ENCODE measurements around the gene GTF3A.
A peak's percentile ranks its signal among the peaks of the same experiment; 100 is the strongest.

The GTF3A gene

DNA sequence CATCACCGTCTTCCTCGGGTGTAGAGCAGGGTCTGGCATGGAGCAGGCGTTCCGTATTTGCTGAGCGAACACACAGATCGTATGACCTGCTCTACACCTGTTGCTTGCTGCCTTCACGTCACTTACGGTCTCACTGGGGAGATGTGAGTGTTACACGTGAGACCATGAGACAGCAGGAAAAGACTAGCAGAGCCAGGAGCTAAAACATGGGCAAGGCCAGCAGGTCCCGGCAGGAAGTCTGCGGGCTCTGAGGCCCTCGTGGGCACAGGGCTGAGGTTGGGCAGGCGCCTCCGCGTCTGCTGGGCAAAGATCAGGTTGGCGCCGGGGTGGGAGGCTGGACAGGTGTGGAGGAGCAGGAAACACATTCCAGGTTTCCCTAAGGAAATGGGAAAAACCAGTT lies 19.7 kb upstream of the GTF3A start:
- in situ Hi-C loops (cut with HindIII; ENCODE audit: low sequenced_read_pairs), result no loop called here
- no peak overlapping the region for H3K4me3 ChIP-seq (ENCODE audit: low read depth, low read length)
- TF ChIP-seq, protein P1, sequence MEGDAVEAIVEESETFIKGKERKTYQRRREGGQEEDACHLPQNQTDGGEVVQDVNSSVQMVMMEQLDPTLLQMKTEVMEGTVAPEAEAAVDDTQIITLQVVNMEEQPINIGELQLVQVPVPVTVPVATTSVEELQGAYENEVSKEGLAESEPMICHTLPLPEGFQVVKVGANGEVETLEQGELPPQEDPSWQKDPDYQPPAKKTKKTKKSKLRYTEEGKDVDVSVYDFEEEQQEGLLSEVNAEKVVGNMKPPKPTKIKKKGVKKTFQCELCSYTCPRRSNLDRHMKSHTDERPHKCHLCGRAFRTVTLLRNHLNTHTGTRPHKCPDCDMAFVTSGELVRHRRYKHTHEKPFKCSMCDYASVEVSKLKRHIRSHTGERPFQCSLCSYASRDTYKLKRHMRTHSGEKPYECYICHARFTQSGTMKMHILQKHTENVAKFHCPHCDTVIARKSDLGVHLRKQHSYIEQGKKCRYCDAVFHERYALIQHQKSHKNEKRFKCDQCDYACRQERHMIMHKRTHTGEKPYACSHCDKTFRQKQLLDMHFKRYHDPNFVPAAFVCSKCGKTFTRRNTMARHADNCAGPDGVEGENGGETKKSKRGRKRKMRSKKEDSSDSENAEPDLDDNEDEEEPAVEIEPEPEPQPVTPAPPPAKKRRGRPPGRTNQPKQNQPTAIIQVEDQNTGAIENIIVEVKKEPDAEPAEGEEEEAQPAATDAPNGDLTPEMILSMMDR (IDR thresholded peaks at IDR 0.05; ENCODE audit: low read depth, low read length), result no peak
- no peak for DNase-seq (ENCODE audit: low read depth, low spot score)

DNA sequence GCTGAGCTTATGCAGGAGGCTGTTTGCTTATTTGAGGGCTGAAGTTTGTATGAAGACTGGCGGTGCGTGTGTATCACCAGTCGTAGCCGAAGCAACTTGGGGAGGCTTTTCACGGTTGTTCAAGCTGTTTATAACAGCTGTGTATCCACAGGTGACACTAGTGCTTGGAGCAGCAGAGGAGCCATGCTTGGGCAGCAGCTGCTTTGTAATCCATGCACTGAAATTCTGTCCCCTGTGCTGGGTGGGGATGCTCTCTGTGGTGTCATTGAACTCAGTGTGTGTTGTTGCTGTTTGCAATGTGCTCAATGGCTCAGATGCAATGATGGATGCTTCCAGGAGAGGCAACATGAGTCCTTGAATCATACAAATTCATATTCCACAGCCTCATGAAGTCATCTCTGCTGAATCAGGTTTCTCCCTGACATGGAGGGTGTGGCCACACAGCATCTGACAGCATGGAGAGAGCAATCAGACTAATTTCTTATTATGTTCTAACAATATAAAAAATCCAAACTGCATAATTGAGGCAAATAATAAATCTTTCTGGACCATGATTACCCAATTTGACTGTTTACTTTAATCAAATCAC lies 18.8 kb upstream of the GTF3A start:
- in situ Hi-C loops (cut with HindIII; ENCODE audit: low sequenced_read_pairs), result no loop called here
- H3K4me3 ChIP-seq (ENCODE audit: low read depth, low read length), result no peak overlapping the region
- no peak for DNase-seq (ENCODE audit: low read depth, low spot score)
- TF ChIP-seq, protein P1 (IDR thresholded peaks at IDR 0.05; ENCODE audit: low read depth, low read length), result no peak

DNA sequence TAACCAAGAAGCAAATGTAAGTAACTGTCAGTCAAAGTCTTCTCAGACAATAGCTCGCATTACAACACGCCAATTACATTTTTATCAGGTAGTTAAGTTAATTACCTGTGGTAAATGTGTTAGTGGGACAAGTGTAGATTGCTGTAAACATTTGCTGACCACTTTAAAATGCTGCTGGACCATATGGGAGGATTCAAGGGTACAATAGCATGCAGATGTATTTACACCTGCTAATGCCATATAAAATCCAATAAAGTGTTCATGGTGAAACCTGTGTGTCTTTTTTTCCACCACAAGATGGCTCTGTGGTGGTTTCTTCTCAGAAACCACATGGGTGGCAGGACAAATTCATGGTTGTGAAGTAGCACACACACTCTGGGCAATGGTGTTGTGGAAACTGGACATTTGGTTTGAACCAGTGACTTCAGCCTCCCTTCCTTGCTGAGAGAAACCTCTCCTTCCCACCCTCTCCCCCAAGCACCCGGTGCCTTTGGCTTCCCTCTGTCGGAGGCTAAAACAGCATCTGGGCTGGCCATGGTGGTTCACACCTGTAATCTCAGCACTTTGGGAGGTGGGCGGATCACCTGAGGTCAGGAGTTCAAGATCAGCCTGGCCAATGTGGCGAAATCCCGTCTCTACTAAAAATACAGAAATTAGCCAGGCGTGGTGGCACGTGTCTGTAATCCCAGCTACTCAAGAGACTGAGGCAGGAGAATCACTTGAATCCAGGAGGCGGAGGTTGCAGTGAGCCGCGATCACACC lies 18.1 kb upstream of the GTF3A start:
- TF ChIP-seq, protein P1 (IDR thresholded peaks at IDR 0.05; ENCODE audit: low read depth, low read length), result peak; percentile 61
- in situ Hi-C loops (cut with HindIII; ENCODE audit: low sequenced_read_pairs), result no loop called here
- peak; percentile 45 for DNase-seq (ENCODE audit: low read depth, low spot score)
- no peak overlapping the region for H3K4me3 ChIP-seq (ENCODE audit: low read depth, low read length)

DNA sequence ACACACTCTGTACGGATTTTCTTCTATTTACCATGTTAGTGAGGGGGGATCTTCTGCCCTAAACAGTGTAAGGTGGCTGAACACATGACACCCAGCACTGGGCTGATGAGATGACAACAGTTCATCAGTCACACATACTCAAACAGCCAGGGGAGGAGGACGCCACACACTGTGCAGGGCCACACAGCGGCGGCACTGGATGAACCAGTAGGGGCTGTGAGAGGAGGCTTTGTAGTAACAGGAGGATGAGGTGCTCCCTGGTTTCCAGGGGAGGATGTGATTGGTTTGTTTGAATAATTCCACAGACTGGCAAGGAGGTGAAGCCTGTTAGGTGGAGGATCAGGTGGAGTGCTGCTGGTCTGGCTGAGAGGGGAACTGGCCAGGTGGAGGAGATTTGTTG lies 16.3 kb upstream of the GTF3A start:
- H3K4me3 ChIP-seq (ENCODE audit: low read depth, low read length), result no peak overlapping the region
- in situ Hi-C loops (cut with HindIII; ENCODE audit: low sequenced_read_pairs), result no loop called here
- DNase-seq (ENCODE audit: low read depth, low spot score), result no peak
- TF ChIP-seq, protein P1 (IDR thresholded peaks at IDR 0.05; ENCODE audit: low read depth, low read length), result no peak

DNA sequence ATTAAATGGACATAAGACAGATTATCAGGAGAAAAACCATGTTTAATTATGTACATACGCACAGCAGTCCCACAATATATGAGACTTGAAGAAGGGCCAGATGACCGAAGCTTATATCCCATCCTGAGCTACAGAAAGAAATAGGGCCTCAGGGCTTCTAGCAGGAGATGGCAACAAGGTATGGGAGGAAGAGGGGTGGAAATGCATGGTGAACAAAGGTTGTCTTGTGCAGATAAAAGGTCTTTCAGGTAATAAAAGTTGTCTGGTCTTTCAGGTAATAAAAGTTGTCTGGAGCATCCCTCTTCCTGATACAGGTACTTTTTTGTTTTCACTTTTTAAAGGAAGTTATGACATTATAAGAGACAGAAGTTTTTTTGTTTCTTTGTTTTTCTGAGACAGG lies 15.4 kb upstream of the GTF3A start:
- DNase-seq (ENCODE audit: low read depth, low spot score), result no peak
- no peak overlapping the region for H3K4me3 ChIP-seq (ENCODE audit: low read depth, low read length)
- TF ChIP-seq, protein P1 (IDR thresholded peaks at IDR 0.05; ENCODE audit: low read depth, low read length), result no peak
- in situ Hi-C loops (cut with HindIII; ENCODE audit: low sequenced_read_pairs), result no loop called here

DNA sequence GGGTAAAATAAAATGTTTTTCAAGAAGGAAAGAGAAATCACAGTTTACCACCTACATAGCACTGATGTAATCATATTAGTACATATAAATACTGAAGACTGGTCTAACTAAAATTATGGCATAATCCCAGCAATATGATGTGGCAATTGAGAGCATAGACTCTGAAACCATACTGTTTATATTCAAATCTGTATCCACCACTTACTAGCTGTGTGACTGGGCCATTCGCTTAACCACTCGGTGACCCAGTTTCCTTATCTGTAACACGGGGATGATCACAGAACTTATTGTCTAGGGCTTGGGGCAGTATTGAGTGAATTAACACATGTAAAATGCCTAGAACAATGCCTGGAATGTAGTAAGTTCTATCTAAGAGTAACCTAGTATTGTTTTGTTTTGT lies 13.1 kb upstream of the GTF3A start:
- no peak for DNase-seq (ENCODE audit: low read depth, low spot score)
- TF ChIP-seq, protein P1 (IDR thresholded peaks at IDR 0.05; ENCODE audit: low read depth, low read length), result no peak
- no peak overlapping the region for H3K4me3 ChIP-seq (ENCODE audit: low read depth, low read length)
- in situ Hi-C loops (cut with HindIII; ENCODE audit: low sequenced_read_pairs), result no loop called here
